SK-N-SH (cell line): ENCODE measurements around the gene RALY. TPM values are rescaled to one million over a fixed set of nuclear protein-coding genes. Genes with fewer than 3 reads are reported as not detected.

Experiments used
- CTCF ChIA-PET: fragments of 300-600, 350-600 bp; formaldehyde crosslinking; extraction: SDS; loops from one replicate; lab custom pipeline; 2021; lab: Yijun Ruan, JAX
- POLR2A ChIA-PET: fragments of 350-600 bp; sonication (Branson Sonifier 250); formaldehyde crosslinking; extraction: SDS; loops from one replicate; lab custom pipeline; 2020; ENCODE audit warnings: antibody characterized with exemption, inconsistent platforms; lab: Yijun Ruan, JAX
- DNase-seq: peaks from one replicate; pipeline ENCODE4 v3.0.0; 2012
- H2AFZ ChIP-seq: fragments of 200-600 bp; sonication (generic); 2 replicates; pipeline ENCODE4 v1.8.1; 2016; ENCODE audit warnings: antibody characterized with exemption, mild to moderate bottlenecking, low read depth
- H3F3A ChIP-seq: fragments of 200-600 bp; sonication (generic); replicated peaks from 2 replicates; pipeline ENCODE3; 2016; ENCODE audit warnings: antibody characterized with exemption, mild to moderate bottlenecking; ENCODE audit not compliant: insufficient read depth
- H3K27ac ChIP-seq, 2 experiments: fragments of 200-500 bp in 1 of 2; fragments of 200-600 bp in 1 of 2; sonication (Bioruptor generic) in 1 of 2; sonication (generic), shearing (Covaris generic) in 1 of 2; 2 replicates each; pipeline versions ENCODE4 v1.5.1 to v1.6.1; 2014 to 2016; ENCODE audit warnings: low read depth in 2 of 2, inconsistent platforms in 1 of 2, low read length in 1 of 2, mild to moderate bottlenecking in 1 of 2, mixed read lengths in 1 of 2
- H3K27me3 ChIP-seq: fragments of 200-600 bp; sonication (generic), shearing (Covaris generic); 2 replicates; pipeline ENCODE4 v1.6.1; 2016; ENCODE audit warnings: mixed run types; ENCODE audit not compliant: insufficient read depth
- H3K36me3 ChIP-seq, 2 experiments: fragments of 200-500 bp in 1 of 2; fragments of 200-600 bp in 1 of 2; sonication (Bioruptor generic) in 1 of 2; sonication (generic) in 1 of 2; replicated peaks in 1 of 2; 2 replicates each; pipeline versions ENCODE3 to v1.5.1; 2014 to 2016; ENCODE audit warnings: low read length in 1 of 2, mild to moderate bottlenecking in 1 of 2; ENCODE audit not compliant: insufficient read depth in 2 of 2, control insufficient read depth in 1 of 2
- H3K4me1 ChIP-seq, 2 experiments: fragments of 200-500 bp in 1 of 2; fragments of 200-600 bp in 1 of 2; sonication (Bioruptor generic) in 1 of 2; sonication (generic), shearing (Covaris generic) in 1 of 2; 2 replicates each; pipeline versions ENCODE4 v1.5.1 to v1.6.1; 2014 to 2016; ENCODE audit warnings: low read depth in 1 of 2, low read length in 1 of 2, mixed run types in 1 of 2; ENCODE audit not compliant: insufficient read depth in 2 of 2, control insufficient read depth in 1 of 2
- H3K4me2 ChIP-seq: fragments of 200-600 bp; sonication (generic), shearing (Covaris generic); 2 replicates; pipeline ENCODE4 v1.6.1; 2017; ENCODE audit warnings: mixed run types
- H3K4me3 ChIP-seq, 2 experiments: fragments of 200-500 bp in 1 of 2; fragments of 200-600 bp in 1 of 2; sonication (Bioruptor generic) in 1 of 2; sonication (generic), shearing (Covaris generic) in 1 of 2; 2 replicates each; pipeline versions ENCODE4 v1.5.1 to v1.8.1; 2014 to 2016; ENCODE audit warnings: low read depth in 2 of 2, inconsistent platforms in 1 of 2, low read length in 1 of 2, mild to moderate bottlenecking in 1 of 2, mixed read lengths in 1 of 2, moderate library complexity in 1 of 2
- H3K79me2 ChIP-seq: fragments of 200-600 bp; sonication (generic); 2 replicates; pipeline ENCODE4 v1.8.1; 2017; ENCODE audit warnings: mild to moderate bottlenecking; ENCODE audit not compliant: insufficient read depth
- H3K9ac ChIP-seq: fragments of 200-600 bp; sonication (generic); 2 replicates; pipeline ENCODE4 v1.6.1; 2017; ENCODE audit warnings: mixed run types
- H3K9me2 ChIP-seq: fragments of 200-600 bp; sonication (generic); 2 replicates; pipeline ENCODE4 v1.6.1; 2017; ENCODE audit warnings: mixed run types
- H3K9me3 ChIP-seq: fragments of 200-600 bp; sonication (generic); 2 replicates; pipeline ENCODE4 v1.6.1; 2017; ENCODE audit warnings: mixed run types, mild to moderate bottlenecking, moderate library complexity
- H4K20me1 ChIP-seq: fragments of 200-600 bp; sonication (generic); 2 replicates; pipeline ENCODE4 v1.6.1; 2017; ENCODE audit warnings: mild to moderate bottlenecking, mixed run types; ENCODE audit not compliant: insufficient read depth
- ELF1 ChIP-seq: IDR thresholded peaks from 2 replicates; pipeline ENCODE4 v1.4.0; 2012
- FOSL2 ChIP-seq: IDR thresholded peaks from 2 replicates; pipeline ENCODE4 v1.4.0; 2012; ENCODE audit warnings: low read depth, mild to moderate bottlenecking, moderate library complexity, borderline replicate concordance
- FOXM1 ChIP-seq: IDR thresholded peaks from 2 replicates; pipeline ENCODE4 v1.4.0; 2012; ENCODE audit warnings: low read depth, mild to moderate bottlenecking
- GABPA ChIP-seq: IDR thresholded peaks from 2 replicates; pipeline ENCODE4 v1.4.0; 2012; ENCODE audit warnings: low read depth, mild to moderate bottlenecking
- GATA2 ChIP-seq: sonication (generic); formaldehyde crosslinking; IDR thresholded peaks from 2 replicates; pipeline ENCODE4 v1.5.0; 2020; ENCODE audit warnings: mild to moderate bottlenecking, missing genetic modification reagents
- JUND ChIP-seq: IDR thresholded peaks from 2 replicates; pipeline ENCODE4 v1.4.0; 2012
- MEF2A ChIP-seq: IDR thresholded peaks from 2 replicates; pipeline ENCODE4 v1.4.0; 2012; ENCODE audit warnings: low read depth, borderline replicate concordance
- NRF1 ChIP-seq: IDR thresholded peaks from 2 replicates; pipeline ENCODE4 v1.6.1; 2012; ENCODE audit warnings: low read depth, mild to moderate bottlenecking, low read length
- RAD21 ChIP-seq: IDR thresholded peaks from 2 replicates; pipeline ENCODE4 v1.6.1; 2012; ENCODE audit warnings: mild to moderate bottlenecking, low read length
- RXRA ChIP-seq: IDR thresholded peaks from 2 replicates; pipeline ENCODE4 v1.4.0; 2012; ENCODE audit warnings: low read depth, mild to moderate bottlenecking, borderline replicate concordance
- SIN3A ChIP-seq: IDR thresholded peaks from 2 replicates; pipeline ENCODE4 v1.6.1; 2012; ENCODE audit warnings: low read depth, mild to moderate bottlenecking, low read length, moderate library complexity, borderline replicate concordance
- YY1 ChIP-seq: IDR thresholded peaks from 2 replicates; pipeline ENCODE4 v1.4.0; 2012; ENCODE audit warnings: low read depth, mild to moderate bottlenecking
- WGBS: methylation state at CpG from one replicate; pipeline ENCODE4 v1.1.6; 2017; ENCODE audit warnings: low lambda C conversion rate; 5-methylcytosine and 5-hydroxymethylcytosine counted together
- polyA plus RNA-seq, 3 experiments: library from polyadenylated mRNA; depleted of rRNA; stranded (reverse); fragments of >200 nt; gene quantifications; 2 replicates each; pipeline ENCODE4 v1.2.3, GENCODE V29; 2012
- TF ChIP-seq, protein P1 (sequence below): IDR thresholded peaks from 2 replicates; pipeline ENCODE4 v1.6.1; 2012; ENCODE audit warnings: mild to moderate bottlenecking, low read depth, low read length, moderate library complexity
- TF ChIP-seq, protein P2 (sequence below): fragments of 200-600 bp; sonication (generic); IDR thresholded peaks from 2 replicates; pipeline ENCODE4 v1.6.1; 2017; ENCODE audit warnings: antibody characterized with exemption, mild to moderate bottlenecking, moderate library complexity
- TF ChIP-seq, protein P3 (sequence below): IDR thresholded peaks from 2 replicates; pipeline ENCODE4 v1.4.0; 2012; ENCODE audit warnings: low read depth, borderline replicate concordance
- TF ChIP-seq, protein P4 (sequence below): fragments of 150-350 bp; IDR thresholded peaks from 2 replicates; pipeline ENCODE4 v1.6.1; 2017; ENCODE audit warnings: antibody characterized with exemption, low read length, low read depth, borderline replicate concordance
- TF ChIP-seq, protein P5 (sequence below): IDR thresholded peaks from 2 replicates; pipeline ENCODE4 v1.4.0; 2012; ENCODE audit warnings: low read depth, borderline replicate concordance

Gene RALY
- polyA plus RNA-seq, 1 of the 3 experiments (the other 2 are of a cell fraction): 130 TPM

DNA sequence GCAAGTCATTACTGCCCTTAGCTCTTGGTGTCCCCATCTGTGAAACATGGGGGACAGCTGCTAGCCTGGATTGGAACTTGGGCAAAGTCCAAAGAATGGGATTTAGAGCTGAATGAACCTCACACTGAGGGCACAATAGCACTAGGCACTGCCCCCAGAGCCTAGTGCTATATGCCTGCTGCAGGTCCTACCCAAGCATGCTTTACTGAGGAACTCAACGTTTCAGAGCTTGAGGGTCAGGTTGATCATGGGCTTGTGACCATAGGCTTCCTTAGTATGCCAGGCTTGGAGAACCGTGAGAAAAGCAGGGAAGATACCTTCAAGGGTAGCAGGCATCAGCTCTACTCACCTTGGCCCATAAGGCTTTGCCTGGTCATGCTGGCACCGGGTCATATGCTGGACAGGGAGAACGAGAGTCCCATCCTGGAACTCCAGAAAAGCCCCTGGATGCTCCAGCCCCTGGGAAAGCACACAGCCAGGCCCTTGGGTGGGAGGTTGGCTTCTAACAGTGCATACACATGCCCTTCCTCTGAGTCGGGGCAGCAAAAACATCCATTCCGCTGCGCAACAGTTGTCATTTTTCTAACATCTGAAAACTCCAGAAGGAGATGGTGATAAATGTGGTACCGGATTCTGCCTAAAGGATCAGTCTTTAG lies 88.6 kb downstream of the RALY start:
- Histone ChIP-seq H3K27ac (peak overlapping the region in 1 of 2 experiments; percentile 11; a peak in 1 of 4 replicates), H3K4me2 (no peak overlapping the region), H3F3A (peaks cover 16% of the 10 kb centered on the region), H3K4me1 (peaks cover 8% of the 10 kb centered on the region in 2 experiments; a peak in 1 of 4 replicates), H3K9me3 (no peaks in the 10 kb centered on the region), H3K36me3 (peaks cover 17 to 37% of the 10 kb centered on the region in 2 experiments), H2AFZ (no peak overlapping the region), H3K27me3 (no peaks in the 10 kb centered on the region), H3K79me2 (no peaks in the 10 kb centered on the region), H3K9ac (no peak overlapping the region), H3K4me3 (no peak overlapping the region), H4K20me1 (peaks cover 14% of the 10 kb centered on the region), H3K9me2 (no peaks in the 10 kb centered on the region)
- DNase-seq: no peak
- WGBS: 97% methylated on average over 8 of the region's 8 CpGs
- CTCF ChIA-PET: interaction anchor here (0.9 to 3.2 kb wide), 9 partner anchors 9 to 291 kb away, joined by 3 to 29 read pairs (median 4); no protein-coding TSS in a partner anchor
- TF ChIP-seq FOXM1 (no peak), RXRA (no peak), JUND (no peak), YY1 (no peak), NRF1 (no peak), FOSL2 (no peak), GATA2 (CRISPR knock-in tag) (no peak), SIN3A (no peak), ELF1 (no peak), MEF2A (no peak), RAD21 (no peak), GABPA (no peak)
- TF ChIP-seq, protein P1, sequence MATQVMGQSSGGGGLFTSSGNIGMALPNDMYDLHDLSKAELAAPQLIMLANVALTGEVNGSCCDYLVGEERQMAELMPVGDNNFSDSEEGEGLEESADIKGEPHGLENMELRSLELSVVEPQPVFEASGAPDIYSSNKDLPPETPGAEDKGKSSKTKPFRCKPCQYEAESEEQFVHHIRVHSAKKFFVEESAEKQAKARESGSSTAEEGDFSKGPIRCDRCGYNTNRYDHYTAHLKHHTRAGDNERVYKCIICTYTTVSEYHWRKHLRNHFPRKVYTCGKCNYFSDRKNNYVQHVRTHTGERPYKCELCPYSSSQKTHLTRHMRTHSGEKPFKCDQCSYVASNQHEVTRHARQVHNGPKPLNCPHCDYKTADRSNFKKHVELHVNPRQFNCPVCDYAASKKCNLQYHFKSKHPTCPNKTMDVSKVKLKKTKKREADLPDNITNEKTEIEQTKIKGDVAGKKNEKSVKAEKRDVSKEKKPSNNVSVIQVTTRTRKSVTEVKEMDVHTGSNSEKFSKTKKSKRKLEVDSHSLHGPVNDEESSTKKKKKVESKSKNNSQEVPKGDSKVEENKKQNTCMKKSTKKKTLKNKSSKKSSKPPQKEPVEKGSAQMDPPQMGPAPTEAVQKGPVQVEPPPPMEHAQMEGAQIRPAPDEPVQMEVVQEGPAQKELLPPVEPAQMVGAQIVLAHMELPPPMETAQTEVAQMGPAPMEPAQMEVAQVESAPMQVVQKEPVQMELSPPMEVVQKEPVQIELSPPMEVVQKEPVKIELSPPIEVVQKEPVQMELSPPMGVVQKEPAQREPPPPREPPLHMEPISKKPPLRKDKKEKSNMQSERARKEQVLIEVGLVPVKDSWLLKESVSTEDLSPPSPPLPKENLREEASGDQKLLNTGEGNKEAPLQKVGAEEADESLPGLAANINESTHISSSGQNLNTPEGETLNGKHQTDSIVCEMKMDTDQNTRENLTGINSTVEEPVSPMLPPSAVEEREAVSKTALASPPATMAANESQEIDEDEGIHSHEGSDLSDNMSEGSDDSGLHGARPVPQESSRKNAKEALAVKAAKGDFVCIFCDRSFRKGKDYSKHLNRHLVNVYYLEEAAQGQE: no peak
- TF ChIP-seq, protein P2, sequence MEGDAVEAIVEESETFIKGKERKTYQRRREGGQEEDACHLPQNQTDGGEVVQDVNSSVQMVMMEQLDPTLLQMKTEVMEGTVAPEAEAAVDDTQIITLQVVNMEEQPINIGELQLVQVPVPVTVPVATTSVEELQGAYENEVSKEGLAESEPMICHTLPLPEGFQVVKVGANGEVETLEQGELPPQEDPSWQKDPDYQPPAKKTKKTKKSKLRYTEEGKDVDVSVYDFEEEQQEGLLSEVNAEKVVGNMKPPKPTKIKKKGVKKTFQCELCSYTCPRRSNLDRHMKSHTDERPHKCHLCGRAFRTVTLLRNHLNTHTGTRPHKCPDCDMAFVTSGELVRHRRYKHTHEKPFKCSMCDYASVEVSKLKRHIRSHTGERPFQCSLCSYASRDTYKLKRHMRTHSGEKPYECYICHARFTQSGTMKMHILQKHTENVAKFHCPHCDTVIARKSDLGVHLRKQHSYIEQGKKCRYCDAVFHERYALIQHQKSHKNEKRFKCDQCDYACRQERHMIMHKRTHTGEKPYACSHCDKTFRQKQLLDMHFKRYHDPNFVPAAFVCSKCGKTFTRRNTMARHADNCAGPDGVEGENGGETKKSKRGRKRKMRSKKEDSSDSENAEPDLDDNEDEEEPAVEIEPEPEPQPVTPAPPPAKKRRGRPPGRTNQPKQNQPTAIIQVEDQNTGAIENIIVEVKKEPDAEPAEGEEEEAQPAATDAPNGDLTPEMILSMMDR: no peak
- TF ChIP-seq, protein P3, sequence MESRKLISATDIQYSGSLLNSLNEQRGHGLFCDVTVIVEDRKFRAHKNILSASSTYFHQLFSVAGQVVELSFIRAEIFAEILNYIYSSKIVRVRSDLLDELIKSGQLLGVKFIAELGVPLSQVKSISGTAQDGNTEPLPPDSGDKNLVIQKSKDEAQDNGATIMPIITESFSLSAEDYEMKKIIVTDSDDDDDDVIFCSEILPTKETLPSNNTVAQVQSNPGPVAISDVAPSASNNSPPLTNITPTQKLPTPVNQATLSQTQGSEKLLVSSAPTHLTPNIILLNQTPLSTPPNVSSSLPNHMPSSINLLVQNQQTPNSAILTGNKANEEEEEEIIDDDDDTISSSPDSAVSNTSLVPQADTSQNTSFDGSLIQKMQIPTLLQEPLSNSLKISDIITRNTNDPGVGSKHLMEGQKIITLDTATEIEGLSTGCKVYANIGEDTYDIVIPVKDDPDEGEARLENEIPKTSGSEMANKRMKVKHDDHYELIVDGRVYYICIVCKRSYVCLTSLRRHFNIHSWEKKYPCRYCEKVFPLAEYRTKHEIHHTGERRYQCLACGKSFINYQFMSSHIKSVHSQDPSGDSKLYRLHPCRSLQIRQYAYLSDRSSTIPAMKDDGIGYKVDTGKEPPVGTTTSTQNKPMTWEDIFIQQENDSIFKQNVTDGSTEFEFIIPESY: no peak
- TF ChIP-seq, protein P4, sequence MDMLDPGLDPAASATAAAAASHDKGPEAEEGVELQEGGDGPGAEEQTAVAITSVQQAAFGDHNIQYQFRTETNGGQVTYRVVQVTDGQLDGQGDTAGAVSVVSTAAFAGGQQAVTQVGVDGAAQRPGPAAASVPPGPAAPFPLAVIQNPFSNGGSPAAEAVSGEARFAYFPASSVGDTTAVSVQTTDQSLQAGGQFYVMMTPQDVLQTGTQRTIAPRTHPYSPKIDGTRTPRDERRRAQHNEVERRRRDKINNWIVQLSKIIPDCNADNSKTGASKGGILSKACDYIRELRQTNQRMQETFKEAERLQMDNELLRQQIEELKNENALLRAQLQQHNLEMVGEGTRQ: no peak
- TF ChIP-seq, protein P5, sequence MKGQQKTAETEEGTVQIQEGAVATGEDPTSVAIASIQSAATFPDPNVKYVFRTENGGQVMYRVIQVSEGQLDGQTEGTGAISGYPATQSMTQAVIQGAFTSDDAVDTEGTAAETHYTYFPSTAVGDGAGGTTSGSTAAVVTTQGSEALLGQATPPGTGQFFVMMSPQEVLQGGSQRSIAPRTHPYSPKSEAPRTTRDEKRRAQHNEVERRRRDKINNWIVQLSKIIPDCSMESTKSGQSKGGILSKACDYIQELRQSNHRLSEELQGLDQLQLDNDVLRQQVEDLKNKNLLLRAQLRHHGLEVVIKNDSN: no peak
- POLR2A ChIA-PET: interaction anchor here (1.2 kb wide), 1 partner anchor 30 kb away, joined by 4 read pairs; the partner anchor contains the start of gene EIF2S2
